ENCODE measurements around the gene RNASEH1. TPM values are rescaled to one million over a fixed set of nuclear protein-coding genes. Genes with fewer than 3 reads are reported as not detected.

RNASEH1 gene
- total and polyA plus RNA-seq, 2 of the 8 experiments (the other 6 are each of a cell fraction or from before 2014, with no cell fraction given): 11.7 to 42.7 TPM

DNA sequence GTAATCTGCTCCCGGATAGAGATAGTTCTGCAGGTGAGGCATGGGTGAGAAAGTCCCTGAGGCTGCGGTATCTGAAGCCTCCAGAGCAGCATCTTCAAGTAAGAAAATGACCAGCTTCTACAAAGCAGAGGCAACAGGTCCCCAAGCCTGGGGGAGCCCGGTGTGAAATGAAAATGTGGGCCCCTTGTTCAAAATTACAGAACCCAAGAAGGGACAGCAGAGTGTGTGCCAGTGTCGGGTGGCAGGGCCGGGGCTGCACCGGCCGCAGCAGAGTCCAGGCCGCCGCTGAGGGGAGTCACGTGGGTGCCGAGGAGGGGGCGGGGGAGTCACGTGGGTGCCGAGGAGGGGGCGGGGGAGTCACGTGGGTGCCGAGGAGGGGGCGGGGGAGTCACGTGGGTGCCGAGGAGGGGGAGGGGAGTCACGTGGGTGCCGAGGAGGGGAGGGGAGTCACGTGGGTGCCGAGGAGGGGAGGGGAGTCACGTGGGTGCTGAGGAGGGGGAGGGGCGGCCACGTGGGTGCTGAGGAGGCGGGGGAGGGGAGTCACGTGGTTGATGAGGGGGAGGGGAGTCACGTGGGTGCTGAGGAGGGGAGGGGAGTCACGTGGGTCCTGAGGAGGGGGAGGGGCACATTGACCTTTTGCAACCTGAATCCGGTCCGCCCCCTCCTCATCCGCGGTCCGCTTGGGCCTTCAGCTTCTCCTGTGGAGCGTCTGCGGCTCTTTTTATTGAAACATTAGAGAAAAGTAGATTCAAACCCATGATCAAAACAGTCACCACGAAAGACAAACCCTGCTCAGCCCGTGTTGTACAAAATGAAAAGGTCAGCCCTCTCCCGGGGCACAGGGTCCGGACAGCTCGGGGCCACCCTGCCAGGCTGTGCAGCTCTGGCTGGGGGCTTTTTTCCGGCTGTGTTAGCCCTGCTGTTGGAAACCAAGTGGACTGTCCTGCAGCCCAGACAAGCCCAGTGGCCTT lies 47.1 kb upstream of the RNASEH1 start:
- Histone ChIP-seq H3K79me2 (ENCODE audit: control insufficient read depth in 1 of 2, insufficient read depth in 2 of 2, low read length in 2 of 2) (no peaks in the 10 kb centered on the region), H2BK12ac (ENCODE audit: low read depth, low read length) (no peak overlapping the region), H3K4me3 (ENCODE audit: extremely low read depth in 1 of 4, insufficient read depth in 2 of 4, low read depth in 3 of 4, low read length in 4 of 4) (no peak overlapping the region), H3K36me3 (ENCODE audit: control insufficient read depth in 2 of 4, insufficient read depth in 4 of 4, low read length in 3 of 4) (no peaks in the 10 kb centered on the region), H4K91ac (replicated peaks; ENCODE audit: insufficient read length, low read length) (no peak overlapping the region), H3K4ac (replicated peaks; ENCODE audit: insufficient read length, low read depth, low read length) (no peak overlapping the region), H3K14ac (ENCODE audit: insufficient read length) (no peak overlapping the region), H2BK5ac (ENCODE audit: low read depth, low read length) (no peak overlapping the region), H3K18ac (ENCODE audit: extremely low read depth, low read length) (no peak overlapping the region), H2AK5ac (ENCODE audit: low read depth, low read length) (no peak overlapping the region), H3K9ac (replicated peaks in 1 of 4; ENCODE audit: extremely low read depth in 1 of 4, low read depth in 3 of 4, low read length in 3 of 4) (no peak overlapping the region), H2AFZ (ENCODE audit: low read length) (no peak overlapping the region), H2BK120ac (replicated peaks; ENCODE audit: low read depth, low read length) (no peak overlapping the region), H3K23ac (ENCODE audit: insufficient read length) (no peak overlapping the region), H3K27ac (ENCODE audit: low read depth, low read length) (no peak overlapping the region), H3K79me1 (ENCODE audit: low read depth, low read length) (no peaks in the 10 kb centered on the region), H3K23me2 (ENCODE audit: low read depth, low read length) (no peaks in the 10 kb centered on the region), H4K5ac (ENCODE audit: insufficient read length, low read depth, low read length) (no peak overlapping the region), H3K4me2 (ENCODE audit: insufficient read depth in 1 of 2, low read depth in 2 of 2, low read length in 2 of 2) (no peak overlapping the region), H3K9me3 (ENCODE audit: insufficient read depth in 2 of 2, low read depth in 1 of 2, low read length in 1 of 2) (no peaks in the 10 kb centered on the region), H3K27me3 (replicated peaks in 1 of 4; ENCODE audit: control insufficient read depth in 3 of 4, extremely low read depth in 1 of 4, insufficient read depth in 3 of 4, low read length in 3 of 4) (no peaks in the 10 kb centered on the region), H2BK20ac (ENCODE audit: low read length) (no peak overlapping the region), H3K56ac (replicated peaks; ENCODE audit: insufficient read length, low read depth, low read length) (no peak overlapping the region), H2BK15ac (ENCODE audit: low read length) (no peak overlapping the region), H4K20me1 (replicated peaks in 1 of 2; ENCODE audit: control insufficient read depth in 1 of 2, insufficient read depth in 2 of 2, low read length in 2 of 2) (peaks cover 0 to 2% of the 10 kb centered on the region in 2 experiments), H3K4me1 (replicated peaks in 1 of 4; ENCODE audit: control insufficient read depth in 3 of 4, insufficient read depth in 4 of 4, low read length in 3 of 4) (no peaks in the 10 kb centered on the region), H4K8ac (ENCODE audit: extremely low read depth, insufficient read depth, low read length) (no peak overlapping the region)
- ChIA-PET CTCF (ENCODE audit: partially characterized antibody) (interaction anchor here (0.6 kb wide), 1 partner anchor 21 kb away, joined by 3 read pairs; no protein-coding TSS in a partner anchor), POLR2A (ENCODE audit: partially characterized antibody) (interaction anchor here (0.8 kb wide), 1 partner anchor 47 kb away, joined by 3 read pairs; the partner anchor contains the start of gene RNASEH1)
- peak in 1 of 2 experiments; percentile 39 for DNase-seq (ENCODE audit: low read depth in 1 of 2, low spot score in 2 of 2)
- FAIRE-seq: no peak
- 90% methylated on average over 18 of the region's 44 CpGs; no CpG with 5 or more reads in 1 of the 2 experiments for WGBS, 2 experiments (ENCODE audit: extremely low coverage in 1 of 2, insufficient coverage in 1 of 2, insufficient read length in 1 of 2, insufficient replicate concordance in 2 of 2, low coverage in 1 of 2, low lambda C conversion rate in 2 of 2, missing lambda C conversion rate in 1 of 2)
- no peak for TF ChIP-seq KDM1A (IDR thresholded peaks at IDR 0.05; ENCODE audit: borderline replicate concordance, low read length)
- TF ChIP-seq JUN (IDR thresholded peaks at IDR 0.05; ENCODE audit: low read depth, low read length): no peak
- no peak for TF ChIP-seq BACH1 (IDR thresholded peaks at IDR 0.05; ENCODE audit: low read length)
- TF ChIP-seq, protein P1, sequence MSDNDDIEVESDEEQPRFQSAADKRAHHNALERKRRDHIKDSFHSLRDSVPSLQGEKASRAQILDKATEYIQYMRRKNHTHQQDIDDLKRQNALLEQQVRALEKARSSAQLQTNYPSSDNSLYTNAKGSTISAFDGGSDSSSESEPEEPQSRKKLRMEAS (IDR thresholded peaks at IDR 0.05): no peak
- TF ChIP-seq POU5F1 (IDR thresholded peaks at IDR 0.05; ENCODE audit: low read depth, low read length): no peak
- TF ChIP-seq CHD1 (IDR thresholded peaks at IDR 0.05; ENCODE audit: low read depth, low read length): no peak
- TF ChIP-seq, protein P2, sequence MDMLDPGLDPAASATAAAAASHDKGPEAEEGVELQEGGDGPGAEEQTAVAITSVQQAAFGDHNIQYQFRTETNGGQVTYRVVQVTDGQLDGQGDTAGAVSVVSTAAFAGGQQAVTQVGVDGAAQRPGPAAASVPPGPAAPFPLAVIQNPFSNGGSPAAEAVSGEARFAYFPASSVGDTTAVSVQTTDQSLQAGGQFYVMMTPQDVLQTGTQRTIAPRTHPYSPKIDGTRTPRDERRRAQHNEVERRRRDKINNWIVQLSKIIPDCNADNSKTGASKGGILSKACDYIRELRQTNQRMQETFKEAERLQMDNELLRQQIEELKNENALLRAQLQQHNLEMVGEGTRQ (IDR thresholded peaks at IDR 0.05; ENCODE audit: low read length): no peak
- no peak for TF ChIP-seq KDM5A (IDR thresholded peaks at IDR 0.05; ENCODE audit: low read length)
- no peak for TF ChIP-seq EP300 (IDR thresholded peaks at IDR 0.05; ENCODE audit: borderline replicate concordance in 1 of 2, low read depth in 2 of 2, low read length in 2 of 2)
- no peak for TF ChIP-seq NRF1 (IDR thresholded peaks at IDR 0.05; ENCODE audit: low read depth, low read length)
- TF ChIP-seq YY1 (IDR thresholded peaks at IDR 0.05; ENCODE audit: low read depth, low read length): no peak

All from H1 (cell line).